8988T (cell line): ENCODE data around the gene RAD51B.
A peak's percentile ranks its signal among the peaks of the same experiment; 100 is the strongest.

Experiments
- DNase-seq: peaks from one replicate; pipeline ENCODE4 v3.0.0; 2011

Gene RAD51B

DNA sequence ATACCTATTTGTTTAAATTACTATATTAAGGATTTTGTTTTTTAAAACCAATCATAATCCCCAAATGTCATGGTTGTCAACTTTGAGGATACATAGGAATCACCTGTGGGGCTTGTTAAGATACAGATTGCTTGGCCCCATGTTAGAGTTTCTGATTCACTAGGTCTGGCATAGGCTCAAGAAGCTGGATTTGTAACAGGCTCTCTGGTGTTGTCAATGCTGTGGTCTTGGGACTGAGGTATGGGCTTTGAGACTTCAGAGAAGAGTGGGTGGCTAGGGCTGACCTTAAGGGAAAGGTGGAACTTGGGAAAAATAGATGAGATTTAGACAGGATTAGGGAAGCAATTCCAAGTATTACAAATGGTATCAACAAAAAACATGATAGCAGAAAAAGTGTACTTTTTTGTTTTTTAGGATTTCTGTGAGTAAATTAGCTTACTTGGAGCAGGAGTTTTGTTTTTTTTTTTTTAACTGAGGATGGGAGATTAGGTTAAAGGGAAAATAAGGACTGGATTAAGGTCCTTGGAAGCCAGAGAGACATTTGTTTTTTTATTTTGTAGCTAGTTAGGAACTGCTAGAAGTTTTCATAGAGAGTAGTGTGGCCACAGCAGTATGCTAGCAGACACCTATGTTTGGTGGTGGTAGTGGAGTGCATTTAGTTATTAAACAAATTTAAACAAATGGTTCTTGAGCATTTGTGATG lies 88.6 kb downstream of the RAD51B start:
- DNase-seq, result no peak

DNA sequence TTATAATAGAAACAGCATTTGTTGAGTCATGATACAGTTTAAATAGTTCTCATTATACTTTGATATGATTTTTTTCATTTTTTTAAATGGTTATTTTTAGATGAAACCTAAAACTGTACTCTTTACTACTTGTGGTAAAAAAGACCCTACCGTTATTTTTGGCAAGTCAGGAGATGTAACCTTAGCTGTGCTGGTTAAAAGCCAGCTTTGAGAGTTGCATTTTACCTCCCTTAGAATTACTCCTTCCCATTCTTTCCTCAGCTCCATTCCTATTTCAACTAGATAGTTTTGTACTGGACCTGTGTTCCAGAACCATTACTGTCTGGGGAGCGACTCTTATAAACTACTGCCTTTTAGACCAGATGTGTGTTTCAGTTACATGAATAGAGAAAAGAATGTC lies 92.0 kb downstream of the RAD51B start:
- no peak for DNase-seq

DNA sequence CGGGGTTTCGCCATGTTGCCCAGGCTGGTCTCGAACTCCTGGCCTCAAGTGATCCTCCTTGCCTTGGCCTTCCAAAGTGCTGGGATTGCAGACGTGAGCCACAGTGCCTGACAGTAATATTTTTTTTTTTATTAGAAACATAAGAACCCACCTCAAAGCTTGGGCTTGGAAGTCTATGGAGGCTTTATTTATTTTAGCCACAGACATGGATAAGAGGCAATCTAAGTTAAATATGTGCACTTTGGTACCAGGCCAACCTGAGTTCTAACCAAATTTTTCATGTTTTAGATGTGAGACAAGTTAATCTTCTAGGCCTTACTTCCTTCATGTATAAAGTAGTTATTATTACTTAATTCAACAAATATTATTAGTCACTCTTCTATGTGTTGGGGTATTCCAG lies 96.9 kb downstream of the RAD51B start:
- no peak for DNase-seq

DNA sequence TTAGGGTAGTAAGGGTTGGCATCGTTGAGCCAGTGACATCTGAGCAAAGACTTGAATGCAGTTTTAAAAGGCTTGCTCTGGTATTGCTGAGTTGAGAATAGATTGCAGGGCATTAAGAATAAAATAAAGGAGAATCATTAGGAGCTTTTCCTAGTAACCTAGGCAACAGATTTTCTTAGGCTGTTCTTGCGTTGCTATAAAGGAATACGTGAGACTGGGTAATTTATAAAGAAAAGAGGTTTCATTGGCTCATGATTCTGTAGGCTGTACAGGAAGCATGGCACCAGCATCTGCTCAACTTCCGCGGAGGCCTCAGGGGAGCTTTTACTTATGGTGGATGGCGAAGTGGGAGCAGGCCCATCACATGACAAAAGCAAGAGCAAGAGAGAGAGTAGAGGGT lies 97.4 kb downstream of the RAD51B start:
- DNase-seq, result no peak

DNA sequence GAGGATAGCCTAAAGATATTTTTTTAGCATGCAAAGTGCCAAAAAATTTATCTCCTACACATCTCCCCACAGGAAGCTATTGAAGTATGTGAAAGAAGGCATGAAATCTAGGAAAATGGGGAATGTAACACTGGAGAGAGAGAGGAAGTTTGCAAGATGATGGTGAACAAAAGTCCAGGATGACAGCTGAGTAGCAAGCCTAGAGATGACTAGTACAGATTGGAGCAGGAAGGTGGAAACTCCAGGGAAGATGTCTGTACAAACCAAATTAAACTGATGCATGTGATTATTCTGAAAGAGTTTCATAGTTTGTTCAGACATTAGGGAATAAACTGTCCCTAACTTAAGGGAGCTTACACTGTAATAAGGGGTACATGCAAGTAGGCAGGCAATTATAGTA lies 99.3 kb downstream of the RAD51B start:
- no peak for DNase-seq

DNA sequence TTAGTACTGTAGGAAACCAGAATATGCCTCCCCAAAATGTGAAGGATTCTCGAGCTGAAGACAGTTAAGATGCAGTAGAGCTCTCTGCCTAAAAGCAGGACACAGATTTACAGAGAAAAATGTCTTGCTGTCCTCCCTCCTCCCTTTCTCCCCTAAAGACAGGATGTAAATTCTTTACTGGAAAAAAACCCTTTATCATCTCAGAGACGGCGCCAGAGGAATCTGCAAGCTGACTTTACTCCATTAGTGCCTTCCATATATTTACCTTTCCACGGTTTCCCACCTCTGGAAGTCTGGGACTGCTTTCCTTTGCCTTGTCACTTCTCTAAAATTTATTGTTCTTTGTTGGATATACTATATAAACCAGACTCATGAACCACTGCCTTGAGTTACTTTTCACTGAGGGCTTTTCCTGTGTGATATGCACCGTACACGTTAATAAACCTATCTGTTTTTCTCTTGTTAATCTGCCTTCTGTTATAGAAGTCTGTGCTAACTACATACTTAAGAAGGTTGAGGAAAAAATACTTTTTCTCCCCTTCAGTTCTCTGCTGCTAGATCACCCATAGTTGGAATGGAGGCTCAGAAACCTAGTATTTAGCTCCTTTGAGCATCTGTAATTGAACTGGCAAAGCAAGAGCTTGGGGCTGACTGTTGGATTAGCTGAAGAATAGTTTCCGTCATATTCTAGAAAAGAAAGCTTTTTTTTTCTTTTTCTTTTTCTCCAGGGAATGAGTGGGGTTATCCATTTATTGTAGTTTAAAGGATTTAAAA lies 99.9 kb downstream of the RAD51B start:
- no peak for DNase-seq

DNA sequence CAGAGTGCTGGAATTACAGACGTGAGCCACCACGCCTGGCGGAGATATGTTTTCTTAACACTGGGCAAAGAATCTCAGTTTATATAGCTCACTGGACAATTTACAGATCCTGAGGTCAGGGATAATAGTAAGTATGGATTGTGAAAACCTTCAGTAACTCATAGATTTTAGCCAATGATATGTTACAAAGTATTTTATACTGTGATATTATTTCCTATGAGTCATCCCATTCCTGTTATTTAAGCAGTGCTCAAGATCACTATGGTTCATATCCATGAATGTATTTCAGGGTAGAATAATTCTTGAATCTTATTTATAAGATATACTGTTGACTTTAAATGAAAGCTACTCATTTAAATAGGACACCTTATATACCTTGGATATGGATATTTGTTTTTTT lies 107.2 kb downstream of the RAD51B start:
- no peak for DNase-seq

DNA sequence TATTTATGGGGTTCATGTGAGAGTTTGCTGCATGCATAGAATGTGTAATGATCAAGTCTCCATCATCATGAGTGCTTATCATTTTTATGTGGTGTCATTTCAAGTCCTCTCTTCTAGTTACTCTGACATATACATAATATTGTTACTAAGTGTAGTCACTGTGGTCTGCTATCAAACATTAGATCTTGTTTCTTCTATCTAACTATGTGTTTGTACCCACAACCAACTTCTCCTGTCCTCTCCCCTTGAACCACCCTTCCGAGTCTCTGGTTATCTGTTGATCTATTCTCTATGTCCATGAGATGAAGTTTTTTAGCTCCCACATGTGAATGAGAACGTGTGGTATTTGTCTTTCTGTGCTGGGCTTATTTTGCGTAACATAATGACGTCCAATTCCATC lies 107.7 kb downstream of the RAD51B start:
- DNase-seq, result no peak

DNA sequence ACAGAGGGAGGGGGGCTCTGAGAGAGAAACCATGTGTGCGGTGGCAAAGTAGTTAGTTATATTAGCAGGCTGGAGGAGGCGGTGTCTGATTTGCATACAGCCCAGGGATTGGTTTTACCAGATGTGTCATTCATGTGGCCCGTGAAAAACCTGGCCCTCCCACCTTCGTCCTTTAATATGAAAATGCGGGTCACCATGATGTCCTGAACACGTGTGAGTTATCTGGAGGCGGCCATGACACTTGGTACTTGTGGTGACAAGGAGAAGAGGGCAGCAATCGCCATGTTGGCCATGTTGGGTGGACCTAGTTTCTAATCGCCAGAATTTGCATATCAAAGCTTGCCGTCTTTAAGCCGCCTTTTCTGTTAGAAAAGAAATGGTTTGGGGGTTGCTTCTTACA lies 108.8 kb downstream of the RAD51B start:
- DNase-seq, result no peak

DNA sequence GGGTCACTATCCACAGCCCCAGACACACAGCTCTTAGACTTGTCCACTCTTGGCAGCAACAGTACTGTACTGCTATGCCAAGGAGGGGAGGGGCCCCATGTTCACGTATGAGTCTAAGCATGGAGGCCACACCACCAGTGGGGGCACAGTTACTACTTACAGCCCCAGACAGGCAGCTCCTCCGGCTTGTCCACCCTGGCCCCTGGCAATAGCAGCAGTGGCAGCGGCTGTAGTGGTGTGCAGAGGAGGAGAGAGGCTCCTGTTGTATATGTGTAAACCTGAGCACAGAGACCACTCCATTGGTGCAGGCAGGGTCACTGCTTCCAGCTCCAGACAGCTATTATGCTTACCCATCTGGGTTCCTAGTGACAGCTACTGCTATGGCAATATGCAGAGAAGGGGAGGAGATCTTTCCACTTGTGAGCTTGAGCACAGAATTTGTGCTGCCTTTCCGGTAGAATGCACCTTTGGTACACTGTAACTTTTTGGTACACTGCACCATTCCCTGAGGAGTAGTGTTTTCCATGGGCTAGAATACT lies 113.2 kb downstream of the RAD51B start:
- DNase-seq, result no peak

DNA sequence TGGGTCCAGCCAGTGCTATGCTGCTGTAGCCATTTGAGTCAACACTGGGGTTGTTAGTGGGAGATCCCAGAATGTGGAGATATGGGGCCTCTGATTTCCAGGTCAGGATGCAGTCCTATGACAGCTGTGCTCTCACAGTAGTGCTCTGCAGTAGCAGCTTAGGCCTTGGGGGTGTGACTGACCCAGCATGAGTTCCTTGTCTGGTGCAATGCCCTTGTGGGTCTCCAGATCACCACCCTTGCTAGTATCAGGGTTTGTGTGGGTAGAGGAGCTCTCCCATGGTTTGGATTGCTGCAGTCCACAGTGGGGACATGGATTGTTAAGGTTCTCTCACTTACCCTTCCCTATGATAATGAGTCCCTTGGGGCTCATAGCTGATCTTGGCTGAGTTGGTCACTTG lies 113.7 kb downstream of the RAD51B start:
- no peak for DNase-seq

DNA sequence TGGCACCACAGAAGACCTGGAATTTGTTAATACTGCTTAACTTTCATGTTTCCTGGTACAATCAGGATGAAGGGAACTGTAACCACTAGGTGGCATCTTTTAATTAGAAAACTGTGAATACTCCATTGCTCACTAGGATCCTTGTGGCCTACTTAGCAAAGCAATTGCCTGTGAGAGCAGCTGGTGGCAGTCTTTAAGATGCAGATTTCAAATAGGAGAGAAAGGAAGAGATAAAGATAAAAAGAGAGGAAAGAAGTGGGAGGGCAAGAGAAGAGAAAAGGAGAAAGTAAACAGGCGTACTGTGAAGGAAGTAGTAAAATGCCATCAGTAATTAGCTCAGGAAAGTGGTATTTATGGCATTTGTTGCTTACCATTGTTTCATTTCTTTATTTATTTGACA lies 114.5 kb downstream of the RAD51B start:
- peak; percentile 26 for DNase-seq

DNA sequence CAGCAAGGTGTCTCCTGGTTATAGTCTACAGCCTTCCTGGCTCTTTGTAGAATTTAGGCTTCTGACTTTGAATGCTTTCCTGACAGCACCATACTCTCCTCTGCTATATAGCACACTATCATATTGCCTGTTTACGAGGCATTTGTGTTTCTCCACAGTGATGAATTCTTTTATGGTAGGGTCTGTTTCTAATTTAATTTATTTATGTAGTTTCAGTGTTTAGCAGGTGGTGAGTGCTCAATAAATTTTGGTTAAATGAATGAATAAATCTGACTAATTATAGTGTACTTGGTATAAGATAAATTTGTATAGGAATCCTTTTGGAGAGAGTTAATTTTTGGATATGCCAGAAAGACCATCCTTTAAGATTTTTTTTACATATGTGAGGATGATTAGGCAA lies 115.3 kb downstream of the RAD51B start:
- DNase-seq, result no peak

DNA sequence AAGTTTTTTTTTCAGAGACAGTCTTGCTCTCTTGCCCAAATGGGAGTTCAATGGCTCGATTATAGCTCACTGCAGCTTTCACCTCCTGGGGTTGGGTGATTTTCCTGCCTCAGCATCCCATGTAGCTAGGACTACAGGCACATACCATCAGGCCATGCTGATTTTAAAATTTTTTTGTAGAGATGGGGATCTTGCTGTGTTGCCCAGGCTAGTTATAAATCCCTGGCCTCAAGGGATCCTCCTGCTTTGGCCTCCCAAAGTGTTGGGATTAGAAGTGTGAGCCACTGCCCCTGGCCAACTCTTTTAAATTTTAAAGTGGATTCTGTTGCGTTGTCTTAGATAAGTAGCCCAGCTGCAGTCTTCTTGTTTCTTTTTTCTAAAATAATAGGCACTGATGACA lies 115.8 kb downstream of the RAD51B start:
- no peak for DNase-seq

DNA sequence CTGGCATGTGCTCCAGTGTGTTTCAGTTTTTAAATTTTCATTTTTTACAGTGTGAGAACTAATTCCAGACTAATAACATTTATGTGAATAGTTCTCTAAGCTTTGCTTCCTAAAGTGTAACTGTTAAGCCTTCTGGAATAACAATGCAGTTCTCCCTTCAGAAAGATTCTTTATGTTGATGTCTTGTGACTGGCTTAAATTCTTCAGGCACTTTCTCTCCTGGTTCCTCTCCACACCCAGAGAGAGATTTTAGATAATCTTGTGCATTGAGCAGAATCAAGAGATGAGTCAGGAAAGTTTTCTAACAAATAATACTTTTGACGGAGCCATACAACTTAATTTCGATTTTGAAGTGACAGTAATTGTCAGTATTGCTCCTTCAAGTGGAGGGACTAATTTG lies 118.5 kb downstream of the RAD51B start:
- DNase-seq, result no peak

DNA sequence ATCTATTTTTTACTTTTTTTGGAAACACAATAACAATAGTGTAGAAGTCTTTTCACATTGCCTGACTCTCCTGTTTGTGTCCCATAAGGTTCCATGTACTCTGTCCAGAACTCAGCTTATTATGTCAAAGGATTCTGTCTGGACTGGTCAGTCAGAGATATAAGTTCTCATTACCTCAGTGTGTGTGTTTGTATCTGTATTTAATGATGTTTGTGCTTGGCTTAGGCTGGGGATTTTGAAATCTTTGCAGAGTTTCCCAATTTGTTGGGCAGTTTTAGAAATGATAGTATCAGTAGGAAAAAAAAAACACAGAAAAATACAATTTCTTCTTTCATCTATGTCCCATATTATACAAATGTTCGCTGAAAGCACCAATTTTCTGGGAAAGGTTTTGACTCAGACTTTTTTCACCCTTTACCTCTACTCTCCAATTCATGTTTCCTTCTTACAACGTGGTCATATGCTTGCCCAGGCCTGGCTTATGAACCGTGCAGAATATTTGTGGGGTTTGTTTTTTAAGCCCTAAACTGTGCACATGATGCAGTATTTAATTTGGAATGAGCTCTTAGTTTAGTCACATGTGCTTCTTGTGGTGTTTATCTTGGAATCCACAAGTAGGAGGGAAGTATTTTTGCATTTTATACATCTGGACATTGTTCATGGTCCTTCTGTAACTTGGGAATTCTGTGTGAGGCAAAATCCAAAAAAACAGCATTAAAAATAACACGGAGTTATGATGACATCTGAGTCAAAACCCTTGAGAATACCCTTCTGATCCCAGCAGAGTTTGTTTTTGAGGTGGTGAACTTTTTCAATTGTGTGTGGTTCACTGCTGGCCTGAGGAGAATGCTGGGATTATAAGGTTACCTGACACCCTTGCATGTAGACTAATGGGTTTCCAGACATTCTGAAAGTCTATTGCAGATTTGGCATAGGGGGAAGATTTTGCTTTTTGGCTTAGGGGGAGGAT lies 121.2 kb downstream of the RAD51B start:
- no peak for DNase-seq

DNA sequence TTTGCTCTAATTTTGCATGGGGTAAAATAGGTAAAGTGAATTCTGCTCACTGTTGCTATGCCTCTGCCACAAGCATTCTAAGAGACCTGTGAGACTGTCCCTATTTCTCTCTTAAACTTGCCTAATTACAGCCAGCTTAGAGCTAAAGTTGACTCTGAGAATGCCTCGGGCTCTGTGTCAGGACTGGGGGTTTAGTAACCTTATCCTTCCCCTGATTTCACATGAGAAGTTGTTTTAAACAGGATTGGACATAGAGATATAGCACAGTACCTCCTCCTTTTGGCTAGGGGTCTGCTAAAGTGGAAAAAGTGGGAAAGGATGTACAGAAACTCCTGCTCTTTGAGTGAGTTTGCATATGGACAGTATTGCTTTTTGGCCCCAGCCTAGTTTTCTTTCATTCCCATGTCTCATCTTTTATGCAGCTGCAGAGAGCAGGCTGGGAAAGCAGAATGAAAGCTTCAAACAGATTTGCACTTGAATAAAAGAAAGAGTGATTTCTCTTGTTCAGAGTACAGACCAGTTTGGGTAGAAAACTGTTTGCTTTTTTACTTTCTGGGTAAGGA lies 122.0 kb downstream of the RAD51B start:
- no peak for DNase-seq

DNA sequence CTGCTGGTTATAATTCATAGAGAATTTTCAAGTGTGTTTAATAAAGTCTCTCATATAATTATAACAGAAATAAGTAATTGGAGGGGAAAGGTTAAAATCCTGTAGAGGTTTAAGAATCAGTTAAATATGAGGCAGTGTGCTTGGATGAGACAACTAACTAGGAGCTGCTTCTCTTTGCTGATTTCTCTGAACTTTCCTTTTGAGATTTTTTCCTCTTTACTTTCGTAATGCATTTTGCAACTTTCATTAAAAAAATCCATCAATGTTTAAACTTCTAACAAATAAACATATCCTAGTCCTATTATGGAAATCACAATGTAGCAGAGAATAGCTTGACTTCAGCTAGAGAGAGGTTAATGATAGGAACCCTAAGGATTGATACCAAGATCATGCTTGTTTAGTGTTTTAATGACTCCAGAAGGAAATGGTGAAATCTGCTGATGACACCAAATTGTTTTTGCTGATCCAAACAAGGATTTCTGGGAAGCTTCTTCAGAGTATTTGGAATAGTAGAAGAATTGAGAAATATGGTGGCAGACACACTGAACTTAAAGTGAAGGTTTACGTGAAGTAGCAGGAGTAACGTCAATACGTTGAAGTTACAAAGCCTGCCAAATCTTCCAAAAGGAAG lies 122.6 kb downstream of the RAD51B start:
- DNase-seq, result no peak

DNA sequence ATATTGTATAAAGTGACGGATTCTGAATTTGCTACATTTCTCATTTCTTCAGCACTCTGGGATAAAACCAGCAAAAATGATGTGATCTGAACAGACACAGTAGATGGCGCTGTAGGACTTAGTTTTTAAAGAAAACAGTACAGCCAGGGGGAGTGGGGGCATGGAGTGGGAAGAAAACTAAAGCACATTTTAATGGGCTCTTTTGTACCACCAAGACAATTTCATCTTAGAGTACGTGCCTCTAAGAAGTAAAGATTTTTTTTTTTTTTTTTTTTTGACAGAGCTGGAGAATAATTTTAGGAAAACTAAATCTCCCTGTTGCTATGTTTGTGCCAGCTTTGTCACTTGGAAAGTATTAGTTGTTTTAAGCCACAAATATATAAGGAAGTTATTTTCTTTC lies 124.4 kb downstream of the RAD51B start:
- DNase-seq, result peak; percentile 31

DNA sequence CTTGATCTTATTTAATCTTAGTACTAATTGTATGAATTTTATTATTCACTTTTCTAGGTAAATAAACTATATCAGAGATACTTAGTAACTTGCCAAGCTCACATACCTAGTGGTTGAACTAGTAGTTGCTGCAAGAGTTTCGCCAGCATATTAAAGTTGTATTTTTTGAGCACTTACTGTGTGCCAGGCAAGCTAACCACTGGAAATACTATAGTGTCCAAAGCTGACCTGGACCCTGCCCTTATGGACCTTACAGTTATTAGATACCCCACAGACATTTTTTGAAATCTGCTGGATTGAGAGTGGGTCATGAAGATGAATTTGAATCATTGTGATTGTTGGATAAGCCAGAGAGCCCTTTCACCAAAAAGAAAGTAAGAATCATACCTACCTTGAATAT lies 125.0 kb downstream of the RAD51B start:
- no peak for DNase-seq

DNA sequence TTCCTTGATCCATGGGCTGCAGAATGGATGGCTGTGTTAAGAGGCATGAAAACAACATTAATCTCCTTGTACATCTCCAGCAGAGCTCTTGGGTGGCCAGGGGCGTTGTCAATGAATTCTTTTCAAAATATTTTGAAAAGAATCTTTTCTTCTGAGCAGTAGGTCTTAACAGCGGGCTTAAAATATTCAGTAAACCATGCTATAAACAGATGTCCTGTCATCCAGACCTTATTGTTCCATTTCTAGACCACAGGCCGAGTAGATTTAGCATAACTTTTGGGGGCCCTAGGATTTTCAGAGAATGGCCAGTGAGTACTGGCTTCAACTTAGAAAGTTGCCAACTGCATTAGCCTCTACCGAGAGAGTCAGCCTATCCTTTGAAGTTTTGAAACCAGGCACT lies 130.2 kb downstream of the RAD51B start:
- DNase-seq, result no peak

DNA sequence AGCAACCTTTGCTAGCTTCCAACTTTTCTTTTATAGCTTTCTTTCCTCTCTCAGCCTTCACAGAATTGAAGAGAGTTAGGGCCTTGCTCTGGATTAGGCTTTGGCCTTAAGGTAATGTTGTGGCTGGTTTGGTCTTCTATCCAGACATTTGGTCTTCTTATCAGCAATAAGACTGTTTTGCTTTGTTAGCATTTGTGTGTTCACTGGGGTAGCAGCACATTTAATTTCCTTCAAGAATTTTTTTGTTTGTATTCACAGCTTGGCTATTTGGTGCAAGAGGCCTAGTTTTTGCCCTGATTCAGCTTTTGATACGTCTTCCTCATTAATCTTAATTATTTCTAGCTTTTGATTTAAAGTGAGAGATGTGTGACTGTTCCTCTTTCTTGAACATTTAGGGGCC lies 130.8 kb downstream of the RAD51B start:
- no peak for DNase-seq
